WI38 (cell line): Measurements from ENCODE around the gene FCHO1.

Source experiments
- H3K4me3 ChIP-seq: 2 replicates; pipeline ENCODE4 v1.5.1; 2011; ENCODE audit warnings: low read depth, mild to moderate bottlenecking, control low read depth, low read length
- TF ChIP-seq, protein P1 (sequence below): IDR thresholded peaks from 2 replicates; pipeline ENCODE4 v1.5.1; 2012; ENCODE audit warnings: low read depth, mild to moderate bottlenecking, control low read depth, low read length

The FCHO1 gene

DNA sequence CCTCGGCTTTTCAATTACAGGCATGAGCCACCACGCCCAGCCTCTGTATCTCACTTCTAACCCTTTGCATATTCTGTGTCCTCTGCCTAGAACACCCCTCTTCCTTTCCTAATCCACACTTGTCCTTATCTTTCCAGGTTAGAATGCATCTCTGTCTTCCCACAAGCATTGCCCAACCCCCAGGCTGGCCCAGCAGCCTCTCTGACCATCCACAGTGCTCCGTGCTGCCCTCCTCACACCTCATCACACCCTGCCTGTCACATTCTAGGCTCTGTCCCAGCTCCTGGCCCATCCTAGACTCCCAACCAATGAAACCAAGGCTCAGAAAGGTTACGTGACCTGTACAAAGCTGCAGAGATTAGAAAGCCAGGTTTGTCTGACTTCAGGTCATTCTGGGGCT lies 85.3 kb downstream of the FCHO1 start:
- TF ChIP-seq, protein P1, sequence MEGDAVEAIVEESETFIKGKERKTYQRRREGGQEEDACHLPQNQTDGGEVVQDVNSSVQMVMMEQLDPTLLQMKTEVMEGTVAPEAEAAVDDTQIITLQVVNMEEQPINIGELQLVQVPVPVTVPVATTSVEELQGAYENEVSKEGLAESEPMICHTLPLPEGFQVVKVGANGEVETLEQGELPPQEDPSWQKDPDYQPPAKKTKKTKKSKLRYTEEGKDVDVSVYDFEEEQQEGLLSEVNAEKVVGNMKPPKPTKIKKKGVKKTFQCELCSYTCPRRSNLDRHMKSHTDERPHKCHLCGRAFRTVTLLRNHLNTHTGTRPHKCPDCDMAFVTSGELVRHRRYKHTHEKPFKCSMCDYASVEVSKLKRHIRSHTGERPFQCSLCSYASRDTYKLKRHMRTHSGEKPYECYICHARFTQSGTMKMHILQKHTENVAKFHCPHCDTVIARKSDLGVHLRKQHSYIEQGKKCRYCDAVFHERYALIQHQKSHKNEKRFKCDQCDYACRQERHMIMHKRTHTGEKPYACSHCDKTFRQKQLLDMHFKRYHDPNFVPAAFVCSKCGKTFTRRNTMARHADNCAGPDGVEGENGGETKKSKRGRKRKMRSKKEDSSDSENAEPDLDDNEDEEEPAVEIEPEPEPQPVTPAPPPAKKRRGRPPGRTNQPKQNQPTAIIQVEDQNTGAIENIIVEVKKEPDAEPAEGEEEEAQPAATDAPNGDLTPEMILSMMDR = no peak
- H3K4me3 ChIP-seq = no peak overlapping the region

DNA sequence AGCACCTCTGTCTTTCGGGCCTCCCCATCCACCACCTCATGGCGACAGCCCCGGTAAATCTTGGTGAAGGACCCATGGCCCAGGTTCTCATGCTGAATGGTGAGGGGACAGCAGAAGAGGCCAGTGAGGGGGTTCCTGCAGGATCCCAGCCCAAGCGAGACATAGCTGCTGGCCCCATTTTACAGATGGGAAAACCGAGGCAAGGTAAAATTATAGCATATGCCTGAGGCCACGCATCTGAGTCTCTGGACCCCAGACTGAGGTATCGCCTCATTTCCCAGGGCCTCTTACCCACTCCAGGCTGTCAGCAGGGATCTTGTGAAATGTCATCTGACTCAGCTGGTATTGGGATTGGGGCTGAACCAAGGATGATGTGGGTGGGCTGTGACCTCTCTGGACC lies 86.7 kb downstream of the FCHO1 start:
- TF ChIP-seq, protein P1 = no peak
- H3K4me3 ChIP-seq = no peak overlapping the region
